SU-DHL-6 (cell line): ENCODE data around the gene CYB561A3.

Experiments used
- EZH2phosphoT487 ChIP-seq: fragments of 200-600 bp; sonication (generic), shearing (Covaris generic); conservative IDR thresholded peaks from 2 replicates; pipeline ENCODE4 v1.6.1; 2018; ENCODE audit warnings: mild to moderate bottlenecking, antibody characterized with exemption, low read length, moderate library complexity, mixed read lengths
- TF ChIP-seq, protein P1 (sequence below): fragments of 200-600 bp; sonication (generic); IDR thresholded peaks from one replicate; pipeline ENCODE4 v1.5.1; 2017; ENCODE audit warnings: antibody characterized with exemption, mild to moderate bottlenecking, low read length, moderate library complexity; ENCODE audit not compliant: insufficient read depth, poor library complexity, severe bottlenecking

DNA sequence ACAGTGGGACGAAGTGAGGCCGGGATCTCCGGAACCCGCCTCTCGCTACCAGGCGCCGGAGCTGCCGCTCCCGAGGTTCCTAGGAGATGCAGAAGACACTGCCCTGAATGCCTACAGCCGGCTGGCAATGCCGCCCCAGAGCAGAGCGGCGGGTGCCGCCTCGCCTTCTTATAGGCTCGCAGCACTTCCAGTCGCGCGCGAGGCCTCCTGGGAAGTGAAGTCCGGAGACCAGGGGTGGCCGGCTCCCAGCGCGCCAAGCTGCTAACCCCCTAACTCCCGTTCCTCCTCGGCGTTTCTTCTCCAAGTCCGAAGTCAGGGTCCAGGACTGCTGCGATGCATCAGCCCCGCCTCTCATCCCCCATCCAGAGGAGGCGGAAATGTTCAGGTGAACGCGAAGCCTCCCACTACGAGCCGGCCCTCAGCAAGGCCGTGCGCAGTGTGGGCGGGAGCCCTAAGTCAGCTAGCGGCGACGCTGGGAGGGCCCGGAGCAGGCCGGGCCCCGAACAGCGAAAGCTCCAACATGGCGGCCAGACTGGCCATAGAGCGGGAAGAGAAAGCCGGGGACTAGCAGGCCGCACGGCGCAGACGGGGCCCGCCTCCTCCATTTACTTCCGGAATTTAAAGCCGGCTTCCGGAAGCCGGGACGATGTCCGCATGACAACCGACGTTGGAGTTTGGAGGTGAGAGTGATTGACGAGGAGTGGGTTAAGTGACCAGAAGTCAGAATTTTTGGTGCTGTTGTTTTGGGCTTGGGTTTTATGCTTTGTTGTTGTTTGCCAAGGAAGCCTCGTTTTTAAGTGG lies at the start of gene CYB561A3, which contains the start of gene TMEM138:
- TF ChIP-seq, protein P1, sequence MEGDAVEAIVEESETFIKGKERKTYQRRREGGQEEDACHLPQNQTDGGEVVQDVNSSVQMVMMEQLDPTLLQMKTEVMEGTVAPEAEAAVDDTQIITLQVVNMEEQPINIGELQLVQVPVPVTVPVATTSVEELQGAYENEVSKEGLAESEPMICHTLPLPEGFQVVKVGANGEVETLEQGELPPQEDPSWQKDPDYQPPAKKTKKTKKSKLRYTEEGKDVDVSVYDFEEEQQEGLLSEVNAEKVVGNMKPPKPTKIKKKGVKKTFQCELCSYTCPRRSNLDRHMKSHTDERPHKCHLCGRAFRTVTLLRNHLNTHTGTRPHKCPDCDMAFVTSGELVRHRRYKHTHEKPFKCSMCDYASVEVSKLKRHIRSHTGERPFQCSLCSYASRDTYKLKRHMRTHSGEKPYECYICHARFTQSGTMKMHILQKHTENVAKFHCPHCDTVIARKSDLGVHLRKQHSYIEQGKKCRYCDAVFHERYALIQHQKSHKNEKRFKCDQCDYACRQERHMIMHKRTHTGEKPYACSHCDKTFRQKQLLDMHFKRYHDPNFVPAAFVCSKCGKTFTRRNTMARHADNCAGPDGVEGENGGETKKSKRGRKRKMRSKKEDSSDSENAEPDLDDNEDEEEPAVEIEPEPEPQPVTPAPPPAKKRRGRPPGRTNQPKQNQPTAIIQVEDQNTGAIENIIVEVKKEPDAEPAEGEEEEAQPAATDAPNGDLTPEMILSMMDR: no peak
- no peak for TF ChIP-seq EZH2phosphoT487
